ENCODE data around the gene CDC42BPA.

- no peak for TF ChIP-seq SMC3 (IDR thresholded peaks at IDR 0.05; ENCODE audit: low read depth, low read length)
- no peak for TF ChIP-seq CTCF (IDR thresholded peaks at IDR 0.05)
- no peak for TF ChIP-seq TAF1 (IDR thresholded peaks at IDR 0.05; ENCODE audit: borderline replicate concordance, low read depth, low read length)
- TF ChIP-seq, protein P1, sequence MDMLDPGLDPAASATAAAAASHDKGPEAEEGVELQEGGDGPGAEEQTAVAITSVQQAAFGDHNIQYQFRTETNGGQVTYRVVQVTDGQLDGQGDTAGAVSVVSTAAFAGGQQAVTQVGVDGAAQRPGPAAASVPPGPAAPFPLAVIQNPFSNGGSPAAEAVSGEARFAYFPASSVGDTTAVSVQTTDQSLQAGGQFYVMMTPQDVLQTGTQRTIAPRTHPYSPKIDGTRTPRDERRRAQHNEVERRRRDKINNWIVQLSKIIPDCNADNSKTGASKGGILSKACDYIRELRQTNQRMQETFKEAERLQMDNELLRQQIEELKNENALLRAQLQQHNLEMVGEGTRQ (IDR thresholded peaks at IDR 0.05; ENCODE audit: borderline replicate concordance, low read depth, low read length) = no peak
- TF ChIP-seq USF1 (IDR thresholded peaks at IDR 0.05; ENCODE audit: borderline replicate concordance, low read depth) = no peak
- TF ChIP-seq PBX3 (IDR thresholded peaks at IDR 0.05) = no peak
- TF ChIP-seq, protein P2, sequence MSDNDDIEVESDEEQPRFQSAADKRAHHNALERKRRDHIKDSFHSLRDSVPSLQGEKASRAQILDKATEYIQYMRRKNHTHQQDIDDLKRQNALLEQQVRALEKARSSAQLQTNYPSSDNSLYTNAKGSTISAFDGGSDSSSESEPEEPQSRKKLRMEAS (IDR thresholded peaks at IDR 0.05; ENCODE audit: low read depth) = no peak
These were observed 63.1 kb downstream of the CDC42BPA start for GRCh38 chr1:227255086-227255732.
